Naive thymus-derived CD8-positive, alpha-beta T cell (primary cell): ENCODE results near the gene B9D2. TPM values are rescaled to one million over a fixed set of nuclear protein-coding genes. Genes with fewer than 3 reads are reported as not detected.

Experiments
- ATAC-seq, 2 donors: fragments of 150-1000 bp; cut with Tn5 transposase in 1 of 2; sonication (Bioruptor Pico), chemical (Tn5 transposase) in 1 of 2; 1 replicate in 1 of 2; 2 replicates in 1 of 2; pipeline ENCODE4 v1.10.0; 2021; ENCODE audit warnings: mild to moderate bottlenecking in 2 of 2, moderate library complexity in 2 of 2
- POLR2A ChIA-PET: fragments of 350-600 bp; sonication (Branson Sonifier 250); formaldehyde crosslinking; loops from one replicate; lab custom pipeline; 2021; ENCODE audit warnings: antibody characterized with exemption; lab: Charles Lee
- DNase-seq, 10 donors: peaks; one replicate each; pipeline versions ENCODE4 v3.0.0 to v3.0.0-alpha.2; 2020 to 2022
- H3K27ac Mint-ChIP-seq, 10 donors: one replicate each; pipeline ENCODE4 v1.8.0; 2020 to 2022; ENCODE audit warnings: mild to moderate bottlenecking in 10 of 10, mixed read lengths in 10 of 10, moderate library complexity in 4 of 10, inconsistent platforms in 1 of 10
- H3K27me3 Mint-ChIP-seq, 5 donors: one replicate each; pipeline ENCODE4 v1.8.0; 2021 to 2022; ENCODE audit warnings: mixed read lengths in 5 of 5
- H3K36me3 Mint-ChIP-seq, 3 donors: one replicate each; pipeline ENCODE4 v1.8.0; 2020 to 2022; ENCODE audit warnings: mixed read lengths in 3 of 3, mild to moderate bottlenecking in 2 of 3, inconsistent platforms in 1 of 3
- H3K4me1 Mint-ChIP-seq, 4 donors: one replicate each; pipeline ENCODE4 v1.8.0; 2021 to 2022; ENCODE audit warnings: mixed read lengths in 4 of 4
- H3K4me3 Mint-ChIP-seq, 10 donors: one replicate each; pipeline ENCODE4 v1.8.0; 2020 to 2022; ENCODE audit warnings: mild to moderate bottlenecking in 10 of 10, mixed read lengths in 10 of 10, moderate library complexity in 6 of 10, inconsistent platforms in 1 of 10
- H3K9me3 Mint-ChIP-seq, 9 donors: one replicate each; pipeline ENCODE4 v1.8.0; 2020 to 2022; ENCODE audit warnings: mixed read lengths in 9 of 9, mild to moderate bottlenecking in 3 of 9, inconsistent platforms in 1 of 9, moderate library complexity in 1 of 9
- polyA plus RNA-seq, 3 donors: library from polyadenylated mRNA; unstranded; fragments of 300-500 nt; fragmentation: Illumina TruSeq; gene quantifications; one replicate each; pipeline ENCODE4 v1.2.3, GENCODE V29; 2021
- total RNA-seq, 8 experiments: library from RNA in 2 of 8; stranded (reverse) in 2 of 8; gene quantifications; one replicate each; pipeline ENCODE4 v1.2.3 and lab custom pipeline; 2021 to 2026

The B9D2 gene
- total and polyA plus RNA-seq, 5 experiments from 2014 or later = 12.6 to 20.9 (median 17.3) TPM

GRCh38 chr19:41320185-41320518 is 43.8 kb downstream of the B9D2 start:
- peaks cover 6 to 62% (median 21%) of the 10 kb centered on the region in 3 donors for H3K36me3 Mint-ChIP-seq
- ATAC-seq (no peak), DNase-seq (no peak)
- peak overlapping the region in 5 of 10 donors; percentile 9 to 83 (median 47) for H3K27ac Mint-ChIP-seq
- POLR2A ChIA-PET = interaction anchor here (0.6 to 2.2 kb wide), 5 partner anchors 10 to 222 kb away, joined by 3 to 9 read pairs (median 4); partner anchors contain the start of genes CCDC97 and HNRNPUL1
- no peaks in the 10 kb centered on the region for H3K9me3 Mint-ChIP-seq
- peaks cover 29 to 51% (median 39%) of the 10 kb centered on the region in 4 donors for H3K4me1 Mint-ChIP-seq
- H3K4me3 Mint-ChIP-seq = no peak overlapping the region
- no peaks in the 10 kb centered on the region for H3K27me3 Mint-ChIP-seq

GRCh38 chr19:41319500-41320184 is 44.3 kb downstream of the B9D2 start:
- POLR2A ChIA-PET = interaction anchor here (0.6 to 2.2 kb wide), 7 partner anchors 8 to 116 kb away, joined by 3 to 9 read pairs (median 5); partner anchors contain the start of genes CCDC97 and HNRNPUL1
- Mint-ChIP-seq H3K27me3 (no peaks in the 10 kb centered on the region), H3K36me3 (peaks cover 6 to 60% (median 21%) of the 10 kb centered on the region in 3 donors), H3K9me3 (no peaks in the 10 kb centered on the region), H3K4me1 (peaks cover 27 to 47% (median 34%) of the 10 kb centered on the region in 4 donors), H3K4me3 (peak overlapping the region in 1 of 10 donors; percentile 51), H3K27ac (peak overlapping the region in 4 of 10 donors; percentile 9 to 78 (median 55))
- ATAC-seq (no peak), DNase-seq (no peak)

- no peak for ATAC-seq
- POLR2A ChIA-PET = interaction anchor here (0.9 to 2.2 kb wide), 6 partner anchors 9 to 55 kb away, joined by 3 to 9 read pairs (median 4); partner anchors contain the start of genes CCDC97 and HNRNPUL1
- DNase-seq = no peak
- no peaks in the 10 kb centered on the region for H3K27me3 Mint-ChIP-seq
- peak overlapping the region in 4 of 10 donors; percentile 17 to 80 (median 75) for H3K27ac Mint-ChIP-seq
- no peaks in the 10 kb centered on the region for H3K9me3 Mint-ChIP-seq
- peaks cover 22 to 46% (median 29%) of the 10 kb centered on the region in 4 donors for H3K4me1 Mint-ChIP-seq
- peaks cover 6 to 63% (median 21%) of the 10 kb centered on the region in 3 donors for H3K36me3 Mint-ChIP-seq
- H3K4me3 Mint-ChIP-seq = no peak overlapping the region
These were observed 45.1 kb downstream of the B9D2 start for GRCh38 chr19:41318696-41319499.

GRCh38 chr19:41316306-41316920 is 47.5 kb downstream of the B9D2 start:
- Mint-ChIP-seq H3K27me3 (no peaks in the 10 kb centered on the region), H3K9me3 (no peaks in the 10 kb centered on the region), H3K36me3 (peaks cover 11 to 73% (median 24%) of the 10 kb centered on the region in 3 donors), H3K27ac (peak overlapping the region in 4 of 10 donors; percentile 7 to 66 (median 21)), H3K4me1 (peaks cover 22 to 47% (median 30%) of the 10 kb centered on the region in 4 donors), H3K4me3 (peak overlapping the region in 2 of 10 donors; percentile 15 to 45)
- ATAC-seq (no peak), DNase-seq (no peak)
- POLR2A ChIA-PET = interaction anchor here (1.0 to 2.5 kb wide), 2 partner anchors 11 to 26 kb away, joined by 4 to 10 read pairs; no protein-coding TSS in a partner anchor

GRCh38 chr19:41311613-41312012 is 52.3 kb downstream of the B9D2 start:
- ATAC-seq (no peak), DNase-seq (no peak)
- Mint-ChIP-seq H3K27ac (peak overlapping the region in 8 of 10 donors; percentile 43 to 98 (median 79)), H3K36me3 (peaks cover 5 to 46% (median 16%) of the 10 kb centered on the region in 3 donors), H3K27me3 (peaks cover 0 to 3% (median 0%) of the 10 kb centered on the region in 5 donors), H3K4me3 (peak overlapping the region; percentile 36 to 99 (median 78)), H3K9me3 (no peaks in the 10 kb centered on the region), H3K4me1 (peaks cover 37 to 78% (median 68%) of the 10 kb centered on the region in 4 donors)
- POLR2A ChIA-PET = interaction anchor here (10.5 to 11.3 kb wide), 2 partner anchors 41 to 48 kb away, joined by 180 to 300 read pairs; partner anchors contain the start of genes HNRNPUL1 and TGFB1

GRCh38 chr19:41311072-41311471 is 52.9 kb downstream of the B9D2 start:
- peak overlapping the region; percentile 51 to 99 (median 96) for H3K4me3 Mint-ChIP-seq
- peaks cover 5 to 44% (median 10%) of the 10 kb centered on the region in 3 donors for H3K36me3 Mint-ChIP-seq
- peaks cover 0 to 3% (median 0%) of the 10 kb centered on the region in 5 donors for H3K27me3 Mint-ChIP-seq
- POLR2A ChIA-PET = interaction anchor here (1.3 to 11.3 kb wide), 5 partner anchors 9 to 47 kb away, joined by 6 to 300 read pairs (median 8); partner anchors contain the start of genes HNRNPUL1 and TGFB1
- no peaks in the 10 kb centered on the region for H3K9me3 Mint-ChIP-seq
- H3K27ac Mint-ChIP-seq = peak overlapping the region in 6 of 10 donors; percentile 62 to 99 (median 96)
- no peak for DNase-seq
- H3K4me1 Mint-ChIP-seq = peaks cover 35 to 80% (median 74%) of the 10 kb centered on the region in 4 donors
- ATAC-seq = no peak

GRCh38 chr19:41310033-41310831 is 53.7 kb downstream of the B9D2 start, which contains the start of gene CCDC97:
TSS of gene CCDC97 (plus strand) at chr19:41310172. CDS start at chr19:41310311, 139 bp downstream.
- peak within 1 kb of the TSS; percentile 93 to 99 (median 97) for H3K4me3 Mint-ChIP-seq
- peak; percentile 67 to 69 for ATAC-seq
- H3K36me3 Mint-ChIP-seq = peaks cover 5 to 48% (median 12%) of the 10 kb centered on the region in 3 donors
- DNase-seq = peak; percentile 82 to 97 (median 90)
- no peaks in the 10 kb centered on the region for H3K9me3 Mint-ChIP-seq
- peak within 1 kb of the TSS; percentile 94 to 100 (median 99) for H3K27ac Mint-ChIP-seq
- H3K4me1 Mint-ChIP-seq = peaks cover 34 to 85% (median 82%) of the 10 kb centered on the region in 4 donors
- POLR2A ChIA-PET = interaction anchor here (0.5 to 11.3 kb wide), 14 partner anchors 8 to 239 kb away, joined by 3 to 300 read pairs (median 7); partner anchors contain the start of genes B9D2, DMAC2, HNRNPUL1 and TGFB1
- peaks cover 0 to 3% (median 0%) of the 10 kb centered on the region in 5 donors for H3K27me3 Mint-ChIP-seq

GRCh38 chr19:41309180-41310032 is 54.5 kb downstream of the B9D2 start:
- POLR2A ChIA-PET = interaction anchor here (0.6 to 11.3 kb wide), 23 partner anchors 8 to 561 kb away, joined by 3 to 300 read pairs (median 6); partner anchors contain the start of genes B9D2, DMAC2, HNRNPUL1 and TGFB1
- Mint-ChIP-seq H3K27ac (peak overlapping the region; percentile 94 to 100 (median 99)), H3K4me3 (peak overlapping the region; percentile 93 to 99 (median 97)), H3K27me3 (peaks cover 0 to 3% (median 0%) of the 10 kb centered on the region in 5 donors), H3K9me3 (no peaks in the 10 kb centered on the region), H3K4me1 (peaks cover 35 to 92% (median 89%) of the 10 kb centered on the region in 4 donors), H3K36me3 (peaks cover 5 to 54% (median 14%) of the 10 kb centered on the region in 3 donors)
- ATAC-seq = peak in 1 of 2 donors; percentile 0
- no peak for DNase-seq

GRCh38 chr19:41308450-41309179 is 55.3 kb downstream of the B9D2 start:
- Mint-ChIP-seq H3K27ac (peak overlapping the region; percentile 94 to 100 (median 99)), H3K9me3 (no peaks in the 10 kb centered on the region), H3K4me3 (peak overlapping the region; percentile 93 to 99 (median 97)), H3K36me3 (peaks cover 5 to 54% (median 21%) of the 10 kb centered on the region in 3 donors), H3K27me3 (peaks cover 0 to 3% (median 0%) of the 10 kb centered on the region in 5 donors), H3K4me1 (peaks cover 40 to 96% (median 93%) of the 10 kb centered on the region in 4 donors)
- POLR2A ChIA-PET = interaction anchor here (0.6 to 11.3 kb wide), 18 partner anchors 10 to 560 kb away, joined by 3 to 300 read pairs (median 4); partner anchors contain the start of genes B9D2, HNRNPUL1 and TGFB1
- peak; percentile 56 to 63 for ATAC-seq
- DNase-seq = peak; percentile 85 to 99 (median 91)
